BLaER1 treated with 17β-estradiol and CSF1 and Interleukin-3, amounts not matched to agents 10 nM and 100 nM (cell line): ENCODE results near the gene NDST4.

Source experiments
- H3K27ac ChIP-seq, 11 experiments: shearing (Covaris generic); formaldehyde crosslinking; 2 replicates each; pipeline ENCODE4 v1.8.1; 2022
- H3K27me3 ChIP-seq, 11 experiments: shearing (Covaris generic); formaldehyde crosslinking; 2 replicates each; pipeline ENCODE4 v1.8.1; 2022
- H3K36me3 ChIP-seq, 11 experiments: shearing (Covaris generic); formaldehyde crosslinking; 2 replicates each; pipeline ENCODE4 v1.8.1; 2022
- H3K4me1 ChIP-seq, 10 experiments: shearing (Covaris generic); formaldehyde crosslinking; 2 replicates each; pipeline ENCODE4 v1.8.1; 2022
- H3K4me2 ChIP-seq, 11 experiments: shearing (Covaris generic); formaldehyde crosslinking; 2 replicates each; pipeline ENCODE4 v1.8.1; 2022
- H3K4me3 ChIP-seq, 10 experiments: shearing (Covaris generic); formaldehyde crosslinking; 2 replicates each; pipeline ENCODE4 v1.8.1; 2022
- H3K9ac ChIP-seq, 11 experiments: shearing (Covaris generic); formaldehyde crosslinking; 2 replicates each; pipeline ENCODE4 v1.8.1; 2022
- H3K9me3 ChIP-seq, 11 experiments: shearing (Covaris generic); formaldehyde crosslinking; replicated peaks in 1 of 11; 2 replicates each; pipeline ENCODE4 v1.8.1; 2022
- H4K20me1 ChIP-seq, 11 experiments: shearing (Covaris generic); formaldehyde crosslinking; 2 replicates each; pipeline ENCODE4 v1.8.1; 2022
- Cebpa-rat ChIP-seq, 11 experiments: shearing (Covaris generic); IDR thresholded peaks; 2 replicates each; pipeline ENCODE4 v1.8.1; 2022

Gene NDST4

GRCh38 chr4:115076691-115077090 lies 36.7 kb downstream of the NDST4 start:
- TF ChIP-seq Cebpa-rat (IDR thresholded peaks at IDR 0.05): no peak
- Histone ChIP-seq H4K20me1 (no peaks in the 10 kb centered on the region), H3K4me2 (no peak overlapping the region)

GRCh38 chr4:115058533-115058932 lies 54.9 kb downstream of the NDST4 start:
- TF ChIP-seq Cebpa-rat (IDR thresholded peaks at IDR 0.05): no peak
- H4K20me1 ChIP-seq: no peaks in the 10 kb centered on the region

More at GRCh38 chr4:115076691-115077090, 36.7 kb downstream of the NDST4 start:
- H3K9ac ChIP-seq: no peak overlapping the region
- no peaks in the 10 kb centered on the region for H3K27me3 ChIP-seq
- no peak overlapping the region for H3K27ac ChIP-seq
- no peaks in the 10 kb centered on the region for H3K9me3 ChIP-seq
- no peaks in the 10 kb centered on the region for H3K4me1 ChIP-seq
- no peak overlapping the region for H3K4me3 ChIP-seq
- no peaks in the 10 kb centered on the region for H3K36me3 ChIP-seq

GRCh38 chr4:115054836-115055235 lies 58.6 kb downstream of the NDST4 start:
- Histone ChIP-seq H4K20me1 (no peaks in the 10 kb centered on the region), H3K27me3 (no peaks in the 10 kb centered on the region), H3K4me1 (peaks cover 0 to 7% (median 0%) of the 10 kb centered on the region in 10 experiments; a peak in 2 of 20 replicates), H3K9ac (no peak overlapping the region), H3K4me3 (no peak overlapping the region), H3K9me3 (no peaks in the 10 kb centered on the region), H3K4me2 (no peak overlapping the region), H3K36me3 (no peaks in the 10 kb centered on the region), H3K27ac (no peak overlapping the region)
- no peak for TF ChIP-seq Cebpa-rat (IDR thresholded peaks at IDR 0.05)

More at GRCh38 chr4:115058533-115058932, 54.9 kb downstream of the NDST4 start:
- no peaks in the 10 kb centered on the region for H3K9me3 ChIP-seq
- H3K4me3 ChIP-seq: no peak overlapping the region
- no peak overlapping the region for H3K9ac ChIP-seq
- H3K4me1 ChIP-seq: peaks cover 0 to 2% (median 0%) of the 10 kb centered on the region in 10 experiments; a peak in 2 of 20 replicates
- H3K27me3 ChIP-seq: no peaks in the 10 kb centered on the region
- no peak overlapping the region for H3K4me2 ChIP-seq
- no peak overlapping the region for H3K27ac ChIP-seq
- no peaks in the 10 kb centered on the region for H3K36me3 ChIP-seq

- H3K4me1 ChIP-seq: peaks cover 0 to 7% (median 0%) of the 10 kb centered on the region in 10 experiments; a peak in 2 of 20 replicates
- no peaks in the 10 kb centered on the region for H3K27me3 ChIP-seq
- H3K9ac ChIP-seq: no peak overlapping the region
- no peak overlapping the region for H3K4me2 ChIP-seq
- H4K20me1 ChIP-seq: no peaks in the 10 kb centered on the region
- no peak overlapping the region for H3K27ac ChIP-seq
- H3K36me3 ChIP-seq: no peaks in the 10 kb centered on the region
- H3K9me3 ChIP-seq: no peaks in the 10 kb centered on the region
- no peak for TF ChIP-seq Cebpa-rat (IDR thresholded peaks at IDR 0.05)
- no peak overlapping the region for H3K4me3 ChIP-seq
These were observed 60.1 kb downstream of the NDST4 start for GRCh38 chr4:115053313-115053712.

GRCh38 chr4:115042496-115042895 lies 70.9 kb downstream of the NDST4 start:
- Histone ChIP-seq H3K36me3 (no peaks in the 10 kb centered on the region), H3K27ac (no peak overlapping the region), H4K20me1 (no peaks in the 10 kb centered on the region), H3K4me1 (no peaks in the 10 kb centered on the region), H3K9ac (no peak overlapping the region), H3K9me3 (no peaks in the 10 kb centered on the region), H3K4me3 (no peak overlapping the region), H3K4me2 (no peak overlapping the region), H3K27me3 (no peaks in the 10 kb centered on the region)
- no peak for TF ChIP-seq Cebpa-rat (IDR thresholded peaks at IDR 0.05)

- TF ChIP-seq Cebpa-rat (IDR thresholded peaks at IDR 0.05): no peak
- no peaks in the 10 kb centered on the region for H3K36me3 ChIP-seq
These were observed 83.1 kb downstream of the NDST4 start for GRCh38 chr4:115030281-115030680.

GRCh38 chr4:115028682-115029410 lies 84.6 kb downstream of the NDST4 start:
- Histone ChIP-seq H3K4me3 (no peak overlapping the region), H3K9me3 (no peaks in the 10 kb centered on the region), H3K4me1 (no peaks in the 10 kb centered on the region), H3K27me3 (no peaks in the 10 kb centered on the region), H3K9ac (no peak overlapping the region), H3K36me3 (no peaks in the 10 kb centered on the region), H3K4me2 (no peak overlapping the region), H4K20me1 (no peaks in the 10 kb centered on the region), H3K27ac (no peak overlapping the region)
- no peak for TF ChIP-seq Cebpa-rat (IDR thresholded peaks at IDR 0.05)

More at GRCh38 chr4:115030281-115030680, 83.1 kb downstream of the NDST4 start:
- H3K4me2 ChIP-seq: no peak overlapping the region
- no peaks in the 10 kb centered on the region for H4K20me1 ChIP-seq
- H3K27me3 ChIP-seq: no peaks in the 10 kb centered on the region
- no peak overlapping the region for H3K4me3 ChIP-seq
- H3K9me3 ChIP-seq: no peaks in the 10 kb centered on the region
- H3K9ac ChIP-seq: no peak overlapping the region
- no peak overlapping the region for H3K27ac ChIP-seq
- no peaks in the 10 kb centered on the region for H3K4me1 ChIP-seq

- H3K9me3 ChIP-seq: no peaks in the 10 kb centered on the region
- H3K9ac ChIP-seq: no peak overlapping the region
- H3K4me3 ChIP-seq: no peak overlapping the region
- no peak for TF ChIP-seq Cebpa-rat (IDR thresholded peaks at IDR 0.05)
- H3K4me2 ChIP-seq: no peak overlapping the region
- no peaks in the 10 kb centered on the region for H3K36me3 ChIP-seq
- H3K4me1 ChIP-seq: peaks cover 0 to 25% (median 0%) of the 10 kb centered on the region in 10 experiments; a peak in 3 of 20 replicates
- no peaks in the 10 kb centered on the region for H4K20me1 ChIP-seq
- H3K27me3 ChIP-seq: no peaks in the 10 kb centered on the region
- H3K27ac ChIP-seq: no peak overlapping the region
These were observed 113.5 kb downstream of the NDST4 start for GRCh38 chr4:114999880-115000279.

- Histone ChIP-seq H3K4me1 (peaks cover 0 to 25% (median 0%) of the 10 kb centered on the region in 10 experiments; a peak in 3 of 20 replicates), H4K20me1 (no peaks in the 10 kb centered on the region), H3K4me2 (0 out of 22 replicates have a peak overlapping the region, but pooled peaks of 1 of the 11 experiments have one; percentile 28), H3K36me3 (no peaks in the 10 kb centered on the region), H3K9ac (no peak overlapping the region), H3K27ac (no peak overlapping the region), H3K27me3 (no peaks in the 10 kb centered on the region), H3K9me3 (no peaks in the 10 kb centered on the region), H3K4me3 (no peak overlapping the region)
- TF ChIP-seq Cebpa-rat (IDR thresholded peaks at IDR 0.05): no peak
These were observed 115.1 kb downstream of the NDST4 start for GRCh38 chr4:114998316-114998715.
